Upper lobe of left lung (tissue), 4 donors: ENCODE results near the gene ITPK1.

Source experiments
- POLR2A ChIP-seq, 4 donors: fragments of 450-650 bp; IDR thresholded peaks; one replicate each; pipeline ENCODE4 v1.5.1; 2016 to 2017; ENCODE audit warnings: antibody characterized with exemption in 4 of 4, mild to moderate bottlenecking in 2 of 4
- POLR2AphosphoS5 ChIP-seq, 2 donors: sonication (generic); formaldehyde crosslinking; IDR thresholded peaks; one replicate each; pipeline ENCODE4 v1.5.1; 2017; ENCODE audit warnings: antibody characterized with exemption in 2 of 2
- TF ChIP-seq, protein P1 (sequence below), 6 experiments: fragments of 450-650 bp in 4 of 6; fragments of 200-600 bp in 2 of 6; sonication (generic) in 2 of 6; IDR thresholded peaks; one replicate each; pipeline ENCODE4 v1.5.1; 2016 to 2019; ENCODE audit warnings: antibody characterized with exemption in 6 of 6

DNA sequence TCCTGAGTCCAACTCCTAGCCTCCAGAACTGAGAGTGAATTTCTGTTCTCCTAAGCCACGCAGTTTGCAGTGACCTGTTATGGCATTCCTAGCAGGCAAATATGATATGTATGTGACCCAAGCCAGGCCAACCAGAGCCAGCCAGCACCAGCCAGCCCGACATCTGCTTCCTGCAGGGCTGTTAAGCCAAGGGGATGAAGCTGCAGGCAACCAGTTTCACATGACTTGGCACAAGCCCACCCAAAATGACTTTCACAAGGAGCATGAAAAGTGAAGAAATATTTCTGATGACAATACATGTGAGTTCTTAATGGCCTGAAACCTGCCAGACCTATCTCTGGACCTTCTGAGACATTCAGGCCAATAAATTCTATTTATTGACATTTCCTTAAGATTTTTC, 68.1 kb downstream of the ITPK1 start:
- TF ChIP-seq, protein P1, sequence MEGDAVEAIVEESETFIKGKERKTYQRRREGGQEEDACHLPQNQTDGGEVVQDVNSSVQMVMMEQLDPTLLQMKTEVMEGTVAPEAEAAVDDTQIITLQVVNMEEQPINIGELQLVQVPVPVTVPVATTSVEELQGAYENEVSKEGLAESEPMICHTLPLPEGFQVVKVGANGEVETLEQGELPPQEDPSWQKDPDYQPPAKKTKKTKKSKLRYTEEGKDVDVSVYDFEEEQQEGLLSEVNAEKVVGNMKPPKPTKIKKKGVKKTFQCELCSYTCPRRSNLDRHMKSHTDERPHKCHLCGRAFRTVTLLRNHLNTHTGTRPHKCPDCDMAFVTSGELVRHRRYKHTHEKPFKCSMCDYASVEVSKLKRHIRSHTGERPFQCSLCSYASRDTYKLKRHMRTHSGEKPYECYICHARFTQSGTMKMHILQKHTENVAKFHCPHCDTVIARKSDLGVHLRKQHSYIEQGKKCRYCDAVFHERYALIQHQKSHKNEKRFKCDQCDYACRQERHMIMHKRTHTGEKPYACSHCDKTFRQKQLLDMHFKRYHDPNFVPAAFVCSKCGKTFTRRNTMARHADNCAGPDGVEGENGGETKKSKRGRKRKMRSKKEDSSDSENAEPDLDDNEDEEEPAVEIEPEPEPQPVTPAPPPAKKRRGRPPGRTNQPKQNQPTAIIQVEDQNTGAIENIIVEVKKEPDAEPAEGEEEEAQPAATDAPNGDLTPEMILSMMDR (IDR thresholded peaks at IDR 0.05), result no peak
- TF ChIP-seq POLR2A (IDR thresholded peaks at IDR 0.05), result no peak
- TF ChIP-seq POLR2AphosphoS5 (IDR thresholded peaks at IDR 0.05), result no peak
